ENCODE measurements around the gene KRTAP10-8.
"Not testable (repeated sequence)": the region's sequence is repeated elsewhere in the genome, so short reads cannot be mapped to it uniquely, and the experiment has no call there.

The KRTAP10-8 gene

DNA sequence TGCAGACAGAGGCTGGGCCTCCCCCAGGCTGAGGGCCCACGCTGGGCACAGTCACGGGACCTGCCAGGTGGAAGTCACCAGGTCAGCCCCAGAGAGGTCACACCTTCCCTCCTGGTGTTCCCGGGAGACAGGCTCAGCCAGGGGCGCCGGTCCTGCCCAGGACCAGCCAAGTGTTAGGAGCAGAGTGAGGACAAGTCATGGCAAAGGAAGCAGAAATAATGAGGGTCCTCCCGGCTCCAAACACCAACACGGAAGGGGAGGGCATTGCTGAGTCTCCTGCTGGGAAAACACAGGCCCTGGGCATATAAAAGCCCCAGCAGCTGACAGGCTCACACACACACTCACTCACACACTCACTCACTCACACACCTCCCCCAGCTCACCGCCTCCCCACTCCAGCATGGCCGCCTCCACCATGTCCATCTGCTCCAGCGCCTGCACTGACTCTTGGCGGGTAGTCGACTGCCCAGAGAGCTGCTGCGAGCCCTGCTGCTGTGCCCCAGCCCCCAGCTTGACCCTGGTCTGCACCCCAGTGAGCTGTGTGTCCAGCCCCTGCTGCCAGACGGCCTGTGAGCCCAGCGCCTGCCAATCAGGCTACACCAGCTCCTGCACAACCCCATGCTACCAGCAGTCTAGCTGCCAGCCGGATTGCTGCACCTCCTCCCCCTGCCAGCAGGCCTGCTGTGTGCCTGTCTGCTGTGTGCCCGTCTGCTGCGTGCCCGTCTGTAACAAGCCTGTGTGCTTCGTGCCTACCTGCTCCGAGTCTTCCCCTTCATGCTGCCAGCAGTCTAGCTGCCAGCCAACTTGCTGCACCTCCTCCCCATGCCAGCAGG, 25.4 kb downstream of the KRTAP10-8 start, which contains the start of gene KRTAP10-10:
Gene KRTAP10-10, plus strand, starts transcription at position 339 of the 833 bp plus-strand sequence. Its CDS starts 62 bp downstream, at position 401.
- H3K4me3 ChIP-seq (ENCODE audit: low read length): no peak within 1 kb of the TSS
- H3K27me3 ChIP-seq (ENCODE audit: control insufficient read depth, low read length): no peaks in the 10 kb centered on the region

GRCh38 chr21:44637851-44638348, 26.0 kb downstream of the KRTAP10-8 start:
- H4K20me1 ChIP-seq (ENCODE audit: control insufficient read depth, insufficient read depth, low read depth, low read length); H3K4me2 ChIP-seq (ENCODE audit: low read length); H3K9me2 ChIP-seq (replicated peaks; ENCODE audit: control insufficient read depth, low read length); H3K9me3 ChIP-seq (ENCODE audit: control insufficient read depth, insufficient read depth, low read length); H3K27me3 ChIP-seq (ENCODE audit: control insufficient read depth, low read length); H3K4me1 ChIP-seq (ENCODE audit: control insufficient read depth, low read length); H3K4me3 ChIP-seq (ENCODE audit: low read length); H3K27ac ChIP-seq (ENCODE audit: low read depth, low read length); H3K36me3 ChIP-seq (ENCODE audit: control insufficient read depth, low read length); H3F3A ChIP-seq (ENCODE audit: control insufficient read depth, insufficient read depth); H3K79me2 ChIP-seq (ENCODE audit: control insufficient read depth, low read length): not testable (repeated sequence)

More for the DNA sequence above, 25.4 kb downstream of the KRTAP10-8 start, which contains the start of gene KRTAP10-10:
- TF ChIP-seq, protein P1, sequence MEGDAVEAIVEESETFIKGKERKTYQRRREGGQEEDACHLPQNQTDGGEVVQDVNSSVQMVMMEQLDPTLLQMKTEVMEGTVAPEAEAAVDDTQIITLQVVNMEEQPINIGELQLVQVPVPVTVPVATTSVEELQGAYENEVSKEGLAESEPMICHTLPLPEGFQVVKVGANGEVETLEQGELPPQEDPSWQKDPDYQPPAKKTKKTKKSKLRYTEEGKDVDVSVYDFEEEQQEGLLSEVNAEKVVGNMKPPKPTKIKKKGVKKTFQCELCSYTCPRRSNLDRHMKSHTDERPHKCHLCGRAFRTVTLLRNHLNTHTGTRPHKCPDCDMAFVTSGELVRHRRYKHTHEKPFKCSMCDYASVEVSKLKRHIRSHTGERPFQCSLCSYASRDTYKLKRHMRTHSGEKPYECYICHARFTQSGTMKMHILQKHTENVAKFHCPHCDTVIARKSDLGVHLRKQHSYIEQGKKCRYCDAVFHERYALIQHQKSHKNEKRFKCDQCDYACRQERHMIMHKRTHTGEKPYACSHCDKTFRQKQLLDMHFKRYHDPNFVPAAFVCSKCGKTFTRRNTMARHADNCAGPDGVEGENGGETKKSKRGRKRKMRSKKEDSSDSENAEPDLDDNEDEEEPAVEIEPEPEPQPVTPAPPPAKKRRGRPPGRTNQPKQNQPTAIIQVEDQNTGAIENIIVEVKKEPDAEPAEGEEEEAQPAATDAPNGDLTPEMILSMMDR (IDR thresholded peaks at IDR 0.05; ENCODE audit: low read depth, low read length, poor library complexity, severe bottlenecking): no peak
- TF ChIP-seq EZH2phosphoT487 (IDR thresholded peaks at IDR 0.05; ENCODE audit: borderline replicate concordance, low read length): no peak
- Histone ChIP-seq H3F3A (ENCODE audit: control insufficient read depth, insufficient read depth) (no peaks in the 10 kb centered on the region), H3K36me3 (ENCODE audit: control insufficient read depth, low read length) (no peaks in the 10 kb centered on the region), H4K20me1 (ENCODE audit: control insufficient read depth, insufficient read depth, low read depth, low read length) (no peaks in the 10 kb centered on the region), H3K4me1 (ENCODE audit: control insufficient read depth, low read length) (no peaks in the 10 kb centered on the region), H3K27ac (ENCODE audit: low read depth, low read length) (no peak within 1 kb of the TSS), H3K79me2 (ENCODE audit: control insufficient read depth, low read length) (no peaks in the 10 kb centered on the region), H3K4me2 (ENCODE audit: low read length) (no peak within 1 kb of the TSS), H3K9me2 (replicated peaks; ENCODE audit: control insufficient read depth, low read length) (no peaks in the 10 kb centered on the region), H3K9me3 (ENCODE audit: control insufficient read depth, insufficient read depth, low read length) (peaks cover 2% of the 10 kb centered on the region; the same call in 1 of the 2 replicates)

GRCh38 chr21:44638506-44639330, 26.8 kb downstream of the KRTAP10-8 start:
- not testable (repeated sequence) for H3K4me3 ChIP-seq (ENCODE audit: low read length); H3K79me2 ChIP-seq (ENCODE audit: control insufficient read depth, low read length); H4K20me1 ChIP-seq (ENCODE audit: control insufficient read depth, insufficient read depth, low read depth, low read length); H3F3A ChIP-seq (ENCODE audit: control insufficient read depth, insufficient read depth); H3K4me2 ChIP-seq (ENCODE audit: low read length); H3K4me1 ChIP-seq (ENCODE audit: control insufficient read depth, low read length); H3K27ac ChIP-seq (ENCODE audit: low read depth, low read length); H3K36me3 ChIP-seq (ENCODE audit: control insufficient read depth, low read length); H3K9me3 ChIP-seq (ENCODE audit: control insufficient read depth, insufficient read depth, low read length); H3K27me3 ChIP-seq (ENCODE audit: control insufficient read depth, low read length); H3K9me2 ChIP-seq (replicated peaks; ENCODE audit: control insufficient read depth, low read length)

- Histone ChIP-seq H3F3A (ENCODE audit: control insufficient read depth, insufficient read depth) (no peaks in the 10 kb centered on the region), H3K9me2 (replicated peaks; ENCODE audit: control insufficient read depth, low read length) (no peaks in the 10 kb centered on the region), H3K4me2 (ENCODE audit: low read length) (no peak overlapping the region), H3K27ac (ENCODE audit: low read depth, low read length) (no peak overlapping the region), H3K9me3 (ENCODE audit: control insufficient read depth, insufficient read depth, low read length) (peaks cover 4% of the 10 kb centered on the region; the same call in 1 of the 2 replicates), H3K4me1 (ENCODE audit: control insufficient read depth, low read length) (no peaks in the 10 kb centered on the region), H4K20me1 (ENCODE audit: control insufficient read depth, insufficient read depth, low read depth, low read length) (no peaks in the 10 kb centered on the region), H3K4me3 (ENCODE audit: low read length) (no peak overlapping the region), H3K36me3 (ENCODE audit: control insufficient read depth, low read length) (no peaks in the 10 kb centered on the region), H3K79me2 (ENCODE audit: control insufficient read depth, low read length) (no peaks in the 10 kb centered on the region), H3K27me3 (ENCODE audit: control insufficient read depth, low read length) (no peaks in the 10 kb centered on the region)
- TF ChIP-seq, protein P1 (IDR thresholded peaks at IDR 0.05; ENCODE audit: low read depth, low read length, poor library complexity, severe bottlenecking): no peak
- no peak for TF ChIP-seq EZH2phosphoT487 (IDR thresholded peaks at IDR 0.05; ENCODE audit: borderline replicate concordance, low read length)
Measured at GRCh38 chr21:44639331-44639655, 27.4 kb downstream of the KRTAP10-8 start.
